ENCODE measurements around the gene CNPY4.

The CNPY4 gene

DNA sequence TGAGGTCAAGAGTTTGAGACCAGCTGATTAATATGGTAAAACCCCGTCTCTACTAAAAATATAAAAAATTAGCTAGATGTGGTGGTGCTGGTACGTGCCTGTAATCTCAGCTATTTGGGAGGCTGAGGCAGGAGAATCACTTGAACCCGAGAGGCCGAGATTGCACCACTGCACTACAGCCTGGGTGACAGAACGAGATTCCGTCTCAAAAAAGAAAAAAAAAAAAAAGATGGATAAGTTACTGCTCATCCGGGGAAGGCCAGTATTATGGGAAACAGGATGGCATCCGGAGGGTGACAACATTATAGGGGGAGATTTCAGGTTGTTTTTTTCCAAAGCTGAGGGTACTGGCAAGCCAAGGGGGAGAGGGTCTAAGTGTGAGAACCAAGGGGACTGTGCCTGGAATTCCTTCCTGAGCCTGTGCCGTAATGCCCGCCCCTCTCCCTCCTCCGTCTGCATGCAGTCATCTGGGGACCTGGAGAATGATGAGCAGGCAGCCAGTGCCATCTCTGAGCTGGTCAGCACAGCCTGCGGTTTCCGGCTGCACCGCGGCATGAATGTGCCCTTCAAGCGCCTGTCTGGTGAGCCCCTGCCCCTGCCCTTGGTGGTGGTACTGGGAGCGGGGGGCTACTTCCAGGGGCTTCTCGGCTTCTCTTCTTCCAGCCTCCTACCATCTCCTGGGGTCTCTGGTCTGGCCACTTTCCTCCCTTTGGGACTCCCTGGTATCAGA lies 33.7 kb downstream of the CNPY4 start:
- FAIRE-seq = no peak

DNA sequence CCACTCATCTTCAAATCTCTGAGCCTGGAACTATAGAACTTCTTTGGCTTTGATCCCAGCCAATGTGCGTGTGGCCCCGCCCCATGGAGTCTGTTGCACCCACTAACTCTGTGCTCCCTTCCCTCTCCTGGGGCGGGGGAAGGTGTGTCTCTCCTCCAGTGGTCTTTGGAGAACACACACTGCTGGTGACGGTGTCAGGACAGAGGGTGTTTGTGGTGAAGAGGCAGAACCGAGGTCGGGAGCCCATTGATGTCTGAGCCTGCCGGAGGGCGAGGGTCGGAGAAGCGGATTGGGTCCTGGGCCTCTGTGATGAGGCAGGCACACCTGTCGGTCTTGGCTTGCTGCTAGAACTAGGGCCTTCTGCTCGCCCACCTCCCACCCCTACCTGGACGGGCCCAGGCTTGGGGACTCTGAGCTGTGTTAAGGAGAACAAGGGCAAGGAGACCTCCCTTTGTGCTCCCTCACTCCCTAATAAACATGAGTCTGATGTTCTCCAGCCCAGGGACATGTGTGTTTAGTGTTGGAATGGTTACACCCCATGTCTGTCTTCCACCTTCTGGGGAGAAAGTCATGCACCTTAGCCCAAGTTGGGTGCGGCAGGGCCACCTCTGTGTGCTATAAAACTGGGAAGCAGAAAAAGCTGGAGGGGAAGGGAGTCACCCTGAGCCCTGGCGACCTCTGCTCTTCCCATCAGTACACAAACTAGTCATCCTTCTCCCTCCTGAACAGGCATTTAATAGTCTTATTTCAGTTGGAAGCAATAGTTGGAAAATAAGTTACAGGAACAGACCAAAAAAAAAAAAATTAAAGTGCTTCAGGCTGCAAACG lies 34.5 kb downstream of the CNPY4 start:
- no peak for FAIRE-seq

- FAIRE-seq = no peak
These were observed 35.4 kb downstream of the CNPY4 start for GRCh38 chr7:100154651-100155491.

DNA sequence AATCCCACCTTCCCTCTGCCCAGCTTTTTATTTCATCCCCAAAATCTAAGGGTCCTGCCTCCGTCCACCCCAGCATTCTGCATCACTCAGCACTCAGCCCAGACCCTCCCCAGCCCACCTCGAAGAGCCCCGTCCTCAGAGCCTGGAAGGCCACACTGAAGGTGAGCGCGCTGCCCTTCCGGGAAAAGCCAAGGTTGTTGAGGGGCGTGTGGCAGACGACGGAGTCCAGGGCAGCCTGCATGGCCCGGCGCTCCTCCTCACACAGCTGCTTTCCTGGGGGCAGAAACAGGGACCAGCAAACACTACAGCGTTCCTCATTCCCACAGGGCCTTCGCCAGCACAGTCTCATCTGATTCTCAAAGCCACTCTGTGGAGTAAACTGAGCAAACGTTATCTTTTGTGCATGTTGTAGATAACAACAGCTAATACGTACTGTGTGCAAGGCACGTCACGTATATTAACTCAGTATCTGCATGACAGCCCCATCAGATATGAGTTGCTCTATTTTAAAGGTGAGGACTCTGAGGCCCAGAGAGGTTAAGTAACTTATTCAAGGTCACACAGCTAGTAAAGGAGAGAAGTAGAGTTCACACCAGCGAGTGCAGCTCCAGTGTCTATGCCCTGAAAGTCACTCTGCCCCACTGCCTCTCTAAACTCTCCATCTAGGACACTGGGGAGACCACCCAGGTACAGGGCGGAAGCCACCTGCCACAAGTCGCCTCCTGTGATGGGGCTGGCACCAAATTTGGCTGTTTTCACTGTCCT lies 36.3 kb downstream of the CNPY4 start:
- FAIRE-seq = no peak

GRCh38 chr7:100156331-100157068 lies 37.1 kb downstream of the CNPY4 start:
- FAIRE-seq = no peak

GRCh38 chr7:100157069-100157333 lies 37.6 kb downstream of the CNPY4 start:
- FAIRE-seq = no peak

- no peak for FAIRE-seq
These were observed 38.1 kb downstream of the CNPY4 start for GRCh38 chr7:100157334-100158228.

DNA sequence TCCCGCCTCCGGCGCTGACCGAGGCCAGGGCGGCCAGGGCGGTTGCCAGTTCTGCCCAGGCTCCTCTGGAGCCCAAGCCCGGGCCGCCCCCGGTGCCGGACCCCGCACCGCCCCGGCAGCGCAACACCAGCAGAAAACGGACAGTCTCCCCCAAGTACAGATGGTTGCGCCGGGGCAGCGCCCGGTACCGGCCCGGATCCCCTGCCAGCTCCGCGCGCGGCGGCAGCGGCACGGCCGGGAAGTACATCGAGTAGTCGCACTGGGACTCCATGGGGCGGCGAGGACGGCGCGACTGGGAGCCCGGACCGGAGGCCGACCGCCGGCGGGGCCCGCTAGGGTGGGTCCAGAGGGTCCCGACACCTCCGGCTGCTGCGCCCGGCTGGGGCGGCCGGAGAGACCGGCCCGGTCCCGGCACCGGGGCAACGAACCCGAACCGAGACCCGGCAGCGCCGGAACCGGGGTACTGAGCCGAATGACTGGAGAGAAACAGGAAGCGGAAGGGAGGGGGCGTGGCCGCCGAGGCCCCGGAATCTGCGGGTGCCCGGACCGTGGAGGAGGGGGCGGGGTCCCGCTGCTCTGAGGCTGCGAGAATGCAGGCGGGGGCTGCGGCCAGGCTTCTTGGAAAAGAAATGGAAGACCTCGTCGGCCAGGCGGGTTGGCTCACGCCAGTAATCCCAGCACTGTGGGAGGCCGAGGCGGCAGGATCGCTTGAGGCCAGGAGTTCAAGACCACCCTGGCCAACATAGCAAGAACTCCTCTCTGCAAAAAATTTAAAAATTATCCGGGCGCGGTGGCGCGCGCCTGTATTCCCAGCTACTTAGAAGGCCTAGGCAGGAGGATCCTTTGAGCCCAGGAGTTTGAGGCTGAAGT lies 39.0 kb downstream of the CNPY4 start, which contains the start of gene TRAPPC14:
TSS of gene TRAPPC14 (minus strand) at position 495 of the 870 bp plus-strand sequence. CDS start at position 271, 224 bp downstream.
- FAIRE-seq = no peak

DNA sequence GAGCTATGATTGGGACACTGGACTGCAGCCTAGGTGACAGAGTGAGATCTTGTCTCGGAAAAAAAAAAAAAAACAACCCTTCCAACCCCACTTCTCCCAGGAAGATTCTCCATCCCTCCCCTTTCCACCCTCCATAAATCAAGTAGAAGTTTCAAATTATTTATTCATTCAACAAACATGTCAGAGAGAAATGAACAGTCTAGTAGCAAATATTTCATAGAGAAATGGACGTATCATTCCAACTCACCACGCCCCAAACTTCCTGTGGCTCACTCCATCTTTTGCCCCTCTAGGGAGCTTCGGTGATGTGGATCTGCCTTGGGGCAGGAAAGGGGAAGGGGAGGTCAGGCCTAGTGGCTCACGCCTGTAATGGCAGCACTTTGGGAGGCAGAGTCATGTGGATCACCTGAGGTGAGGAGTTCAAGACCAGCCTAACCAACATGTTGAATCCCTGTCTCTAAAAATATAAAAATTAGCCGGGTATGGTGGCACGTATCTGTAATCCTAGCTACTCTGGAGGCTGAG lies 39.7 kb downstream of the CNPY4 start:
- FAIRE-seq = no peak

DNA sequence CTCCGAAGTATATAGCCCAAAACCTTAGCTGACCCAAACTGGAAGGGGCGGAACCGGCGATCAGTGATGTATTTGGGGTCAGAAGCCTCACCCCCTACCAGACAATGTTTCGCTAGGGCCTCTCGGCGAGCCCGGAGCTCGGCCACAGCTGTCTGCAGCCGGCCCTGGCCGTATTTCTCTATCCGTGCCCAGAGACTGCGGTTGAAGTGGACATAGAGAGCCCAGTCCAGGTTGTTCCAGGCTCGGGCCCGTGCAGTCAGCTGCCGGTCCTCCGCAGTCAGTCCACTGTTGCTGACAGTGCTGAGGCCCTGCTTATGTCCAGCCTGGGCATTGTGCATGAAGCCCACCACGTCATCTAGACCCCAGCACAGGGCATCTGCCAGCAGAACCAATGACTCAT lies 40.6 kb downstream of the CNPY4 start:
- FAIRE-seq = no peak

DNA sequence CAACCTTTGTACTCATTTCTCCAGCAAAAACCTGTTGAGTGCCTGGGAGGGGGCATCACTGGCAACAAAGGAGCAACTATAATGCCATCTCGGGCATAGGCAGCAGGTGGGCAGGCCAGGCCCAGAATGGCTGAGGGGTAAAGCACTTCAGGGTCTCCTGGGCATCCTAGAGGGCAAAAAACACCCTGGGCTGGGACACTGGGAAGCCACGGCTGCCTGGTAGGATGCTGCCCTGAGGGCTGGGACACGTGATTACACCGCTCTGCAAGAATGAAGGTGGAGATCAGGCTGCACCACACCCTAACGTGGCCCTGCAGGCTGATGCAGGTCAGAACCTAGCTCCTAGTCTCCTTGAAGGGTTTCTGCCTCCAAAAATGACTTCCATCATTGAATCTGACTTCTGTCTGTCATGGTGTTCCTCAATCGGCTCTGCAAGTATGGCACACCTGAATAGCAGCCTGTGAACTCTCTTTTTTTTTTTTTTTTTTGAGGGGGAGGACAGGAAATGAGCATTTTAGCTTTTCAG lies 43.6 kb downstream of the CNPY4 start:
- FAIRE-seq = no peak

- FAIRE-seq = no peak
These were observed 44.4 kb downstream of the CNPY4 start for GRCh38 chr7:100163871-100164270.

DNA sequence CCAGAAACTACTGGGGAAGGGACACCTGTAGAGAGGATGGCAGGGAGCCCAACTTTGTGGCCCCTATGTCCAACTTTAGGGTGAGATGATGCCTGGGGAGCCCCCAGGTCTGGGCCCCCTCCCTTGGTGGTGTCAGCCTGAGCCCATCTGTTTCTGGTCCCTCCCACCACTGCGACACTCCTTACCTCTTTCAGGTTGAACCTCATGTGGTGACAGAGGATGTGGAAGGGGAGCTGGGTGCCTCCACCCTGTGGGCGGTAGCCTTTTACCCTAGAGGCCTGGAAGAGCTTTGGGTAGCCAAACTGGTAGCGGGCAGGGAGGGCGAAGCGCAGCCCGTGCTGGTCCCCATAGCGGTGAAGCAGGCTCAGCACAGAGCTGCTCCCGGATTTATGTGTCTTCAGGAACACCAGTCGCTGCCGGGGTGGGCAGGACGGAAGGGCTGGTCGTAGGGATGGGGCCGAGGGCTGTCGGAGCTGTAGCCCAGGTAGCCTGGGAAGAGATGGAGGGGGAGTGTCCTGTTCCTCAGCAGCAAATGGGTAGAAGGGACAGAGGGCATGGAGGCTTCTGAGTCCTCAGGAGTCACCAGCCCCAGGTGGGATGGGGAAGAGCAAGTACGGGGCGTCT lies 47.0 kb downstream of the CNPY4 start:
- no peak for FAIRE-seq

- FAIRE-seq = no peak
These were observed 47.8 kb downstream of the CNPY4 start for GRCh38 chr7:100166970-100167911.

- FAIRE-seq = no peak
These were observed 48.5 kb downstream of the CNPY4 start for GRCh38 chr7:100167912-100168323.

DNA sequence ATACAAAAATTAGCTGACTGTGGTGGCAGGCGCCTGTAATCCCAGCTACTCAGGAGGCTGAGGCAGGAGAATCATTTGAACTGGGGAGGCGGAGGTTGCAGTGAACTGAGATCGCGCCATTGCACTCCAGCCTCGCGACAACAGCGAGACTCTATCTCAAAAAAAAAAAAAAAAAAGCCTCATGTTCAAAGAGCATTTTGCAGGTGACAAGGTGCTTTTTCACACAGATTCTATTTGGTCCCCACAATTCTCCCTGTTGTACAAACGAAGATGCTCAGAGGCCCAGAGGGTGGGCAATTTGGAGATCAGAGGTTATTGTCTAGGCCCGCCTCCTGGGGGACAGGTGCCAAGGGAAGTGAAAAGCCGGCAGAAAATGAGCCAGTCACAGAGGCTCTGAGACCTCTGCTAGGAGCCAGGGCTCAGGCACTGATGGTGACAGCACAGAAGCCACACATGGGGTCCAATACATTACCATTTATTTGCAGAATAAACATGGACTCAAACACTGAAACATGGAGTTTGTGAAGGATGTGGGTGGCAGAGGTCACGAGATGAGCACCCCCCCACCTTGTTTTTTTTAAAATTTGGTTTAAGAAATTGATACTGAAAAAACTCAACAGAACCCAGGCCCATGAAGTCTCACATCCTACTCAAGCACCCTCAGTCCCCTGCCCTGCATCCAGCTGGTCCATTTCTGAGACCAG lies 49.9 kb downstream of the CNPY4 start:
- FAIRE-seq = no peak

Measured in colon (tissue), 2 donors.